Epithelial cell of prostate (primary cell): ENCODE results near the gene ZNF148.

Source experiments
- DNase-seq: peaks from one replicate; pipeline ENCODE4 v3.0.0-alpha.2; 2011; ENCODE audit warnings: low read depth, low spot score
- H3K27ac ChIP-seq: fragments of 450-650 bp; 2 replicates; pipeline ENCODE4 v1.5.1; 2017; ENCODE audit warnings: mild to moderate bottlenecking

ZNF148 gene

GRCh38 chr3:125334675-125335560 is 40.2 kb downstream of the ZNF148 start:
- DNase-seq: no peak
- no peak overlapping the region for H3K27ac ChIP-seq

- H3K27ac ChIP-seq: no peak overlapping the region
- no peak for DNase-seq
These were observed 42.6 kb downstream of the ZNF148 start for GRCh38 chr3:125332504-125332903.

- no peak for DNase-seq
- H3K27ac ChIP-seq: no peak overlapping the region
These were observed 43.9 kb downstream of the ZNF148 start for GRCh38 chr3:125331243-125331642.

- H3K27ac ChIP-seq: no peak overlapping the region
- DNase-seq: no peak
These were observed 48.2 kb downstream of the ZNF148 start for GRCh38 chr3:125326957-125327356.

- DNase-seq: no peak
- no peak overlapping the region for H3K27ac ChIP-seq
These were observed 49.4 kb downstream of the ZNF148 start for GRCh38 chr3:125325746-125326145.

- no peak for DNase-seq
- no peak overlapping the region for H3K27ac ChIP-seq
These were observed 50.8 kb downstream of the ZNF148 start for GRCh38 chr3:125324341-125324740.

GRCh38 chr3:125322917-125323316 is 52.2 kb downstream of the ZNF148 start:
- no peak overlapping the region for H3K27ac ChIP-seq
- DNase-seq: no peak

GRCh38 chr3:125322166-125322565 is 53.0 kb downstream of the ZNF148 start:
- peak; percentile 39 for DNase-seq
- H3K27ac ChIP-seq: no peak overlapping the region

- no peak for DNase-seq
- H3K27ac ChIP-seq: no peak overlapping the region
These were observed 55.4 kb downstream of the ZNF148 start for GRCh38 chr3:125319765-125320164.

- peak overlapping the region; percentile 67 for H3K27ac ChIP-seq
- no peak for DNase-seq
These were observed 56.3 kb downstream of the ZNF148 start for GRCh38 chr3:125318871-125319270.

- H3K27ac ChIP-seq: peak overlapping the region; percentile 67
- no peak for DNase-seq
These were observed 56.8 kb downstream of the ZNF148 start for GRCh38 chr3:125318167-125318865.

GRCh38 chr3:125317761-125318160 is 57.4 kb downstream of the ZNF148 start:
- peak overlapping the region; percentile 67 for H3K27ac ChIP-seq
- peak; percentile 14 for DNase-seq

- no peak for DNase-seq
- H3K27ac ChIP-seq: peak overlapping the region; percentile 67
These were observed 58.2 kb downstream of the ZNF148 start for GRCh38 chr3:125316949-125317348.

GRCh38 chr3:125316246-125316645 is 58.9 kb downstream of the ZNF148 start:
- no peak overlapping the region for H3K27ac ChIP-seq
- DNase-seq: no peak

- H3K27ac ChIP-seq: no peak overlapping the region
- DNase-seq: no peak
These were observed 62.0 kb downstream of the ZNF148 start for GRCh38 chr3:125313060-125313635.

- no peak for DNase-seq
- H3K27ac ChIP-seq: no peak overlapping the region
These were observed 64.5 kb downstream of the ZNF148 start for GRCh38 chr3:125310623-125311081.

- H3K27ac ChIP-seq: no peak overlapping the region
- no peak for DNase-seq
These were observed 65.6 kb downstream of the ZNF148 start for GRCh38 chr3:125309476-125309875.

- no peak overlapping the region for H3K27ac ChIP-seq
- DNase-seq: no peak
These were observed 68.5 kb downstream of the ZNF148 start for GRCh38 chr3:125306620-125307019.

GRCh38 chr3:125302932-125303331 is 72.2 kb downstream of the ZNF148 start:
- no peak for DNase-seq
- no peak overlapping the region for H3K27ac ChIP-seq

- peak; percentile 6 for DNase-seq
- H3K27ac ChIP-seq: peak overlapping the region; percentile 76
These were observed 74.7 kb downstream of the ZNF148 start for GRCh38 chr3:125300416-125300815.

GRCh38 chr3:125294411-125294810 is 80.7 kb downstream of the ZNF148 start:
- DNase-seq: no peak
- H3K27ac ChIP-seq: no peak overlapping the region
